Activated CD4-positive, alpha-beta T cell treated with anti-CD3 and anti-CD28 coated beads for 48 hours (primary cell): ENCODE data around the gene RNASEH2C.
"Not testable (repeated sequence)": the region's sequence is repeated elsewhere in the genome, so short reads cannot be mapped to it uniquely, and the experiment has no call there.

Experiments
- DNase-seq: peaks from one replicate; pipeline ENCODE4 v3.0.0-alpha.2; 2020

Gene RNASEH2C

DNA sequence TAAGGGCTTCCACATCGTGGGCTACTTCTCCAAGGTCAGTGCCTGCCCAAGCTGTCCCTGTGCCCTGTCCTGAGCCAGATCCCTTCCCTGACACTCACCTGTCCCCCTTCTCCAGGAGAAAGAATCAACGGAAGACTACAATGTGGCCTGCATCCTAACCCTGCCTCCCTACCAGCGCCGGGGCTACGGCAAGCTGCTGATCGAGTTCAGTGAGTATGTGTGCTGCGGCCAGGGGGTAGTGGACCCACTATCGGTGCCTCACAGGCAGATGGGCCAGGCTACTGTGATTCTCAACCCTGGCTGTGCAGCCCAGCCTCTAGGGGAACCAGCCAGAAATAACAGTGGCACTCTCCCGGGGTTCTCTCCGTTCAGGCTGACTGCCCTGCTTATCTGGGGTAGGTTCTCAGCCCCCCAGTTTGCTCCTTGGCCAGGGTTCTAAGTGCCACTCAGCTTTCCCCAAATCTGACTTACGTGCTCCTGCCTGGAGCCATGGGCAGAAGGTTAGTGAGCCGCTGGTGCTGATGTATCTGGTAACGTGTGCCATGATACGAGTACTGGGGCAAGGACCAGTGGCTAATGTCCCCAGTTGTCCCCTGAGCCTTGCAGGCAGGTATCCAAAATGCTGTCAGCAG lies 3.7 kb downstream of the RNASEH2C start:
- no peak for DNase-seq

DNA sequence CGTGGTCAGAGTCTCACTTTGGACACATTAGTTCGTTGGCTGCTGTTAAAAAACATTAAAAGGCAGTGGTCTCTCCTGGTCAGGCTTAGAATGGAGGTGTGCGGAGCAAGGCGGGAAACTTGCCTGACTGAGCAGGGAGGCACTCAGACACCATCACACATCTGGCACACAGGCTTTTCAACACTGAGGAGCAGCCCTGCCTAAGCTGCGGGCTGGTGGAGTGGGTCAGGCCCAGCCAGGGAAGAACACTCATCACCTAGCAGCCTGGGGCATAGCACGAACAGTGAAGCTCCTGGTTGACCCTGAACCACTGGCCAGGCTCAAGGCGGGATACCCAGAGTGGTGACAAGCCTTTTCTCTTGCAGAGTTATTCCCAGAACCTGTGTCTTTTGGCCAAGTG lies 4.3 kb downstream of the RNASEH2C start:
- DNase-seq, result no peak

DNA sequence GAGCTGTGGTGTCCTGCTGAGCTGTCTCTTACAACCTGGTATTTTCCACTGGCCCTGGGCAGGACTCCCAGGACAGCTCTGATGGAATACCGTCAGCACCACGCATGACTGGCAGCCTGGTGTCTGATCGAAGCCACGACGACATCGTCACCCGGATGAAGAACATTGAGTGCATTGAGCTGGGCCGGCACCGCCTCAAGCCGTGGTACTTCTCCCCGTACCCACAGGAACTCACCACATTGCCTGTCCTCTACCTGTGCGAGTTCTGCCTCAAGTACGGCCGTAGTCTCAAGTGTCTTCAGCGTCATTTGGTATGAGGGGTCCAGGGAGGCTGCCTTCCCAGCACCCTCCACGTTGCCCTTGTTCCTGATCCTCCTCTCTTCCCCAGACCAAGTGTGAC lies 6.2 kb downstream of the RNASEH2C start:
- DNase-seq, result no peak

DNA sequence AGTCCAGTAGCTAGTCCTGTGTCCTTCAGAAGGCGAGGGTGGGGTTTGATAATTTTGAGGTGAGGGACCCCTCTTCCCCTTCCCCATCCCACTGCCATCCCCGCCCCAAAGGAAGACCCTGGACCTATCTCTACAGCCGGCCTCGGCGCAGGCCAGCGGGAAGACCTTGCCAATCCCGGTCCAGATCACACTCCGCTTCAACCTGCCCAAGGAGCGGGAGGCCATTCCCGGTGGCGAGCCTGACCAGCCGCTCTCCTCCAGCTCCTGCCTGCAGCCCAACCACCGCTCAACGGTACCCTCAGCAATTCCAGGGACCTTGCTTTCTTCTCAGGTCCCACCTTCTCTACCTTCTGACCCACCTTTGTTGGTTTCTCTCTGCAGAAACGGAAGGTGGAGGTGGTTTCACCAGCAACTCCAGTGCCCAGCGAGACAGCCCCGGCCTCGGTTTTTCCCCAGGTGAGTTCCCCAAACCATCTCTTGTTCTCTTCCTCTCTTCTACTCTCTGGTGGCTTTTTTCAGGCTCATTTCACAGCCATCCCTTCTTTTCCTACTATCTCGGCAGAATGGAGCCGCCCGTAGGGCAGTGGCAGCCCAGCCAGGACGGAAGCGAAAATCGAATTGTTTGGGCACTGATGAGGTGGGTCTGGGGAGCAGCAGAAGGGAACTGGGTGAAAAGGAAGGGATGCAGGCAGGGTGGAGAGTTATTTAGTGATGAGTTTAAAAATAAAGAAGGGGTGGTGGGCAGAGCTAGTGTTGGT lies 7.2 kb downstream of the RNASEH2C start:
- DNase-seq, result no peak

DNA sequence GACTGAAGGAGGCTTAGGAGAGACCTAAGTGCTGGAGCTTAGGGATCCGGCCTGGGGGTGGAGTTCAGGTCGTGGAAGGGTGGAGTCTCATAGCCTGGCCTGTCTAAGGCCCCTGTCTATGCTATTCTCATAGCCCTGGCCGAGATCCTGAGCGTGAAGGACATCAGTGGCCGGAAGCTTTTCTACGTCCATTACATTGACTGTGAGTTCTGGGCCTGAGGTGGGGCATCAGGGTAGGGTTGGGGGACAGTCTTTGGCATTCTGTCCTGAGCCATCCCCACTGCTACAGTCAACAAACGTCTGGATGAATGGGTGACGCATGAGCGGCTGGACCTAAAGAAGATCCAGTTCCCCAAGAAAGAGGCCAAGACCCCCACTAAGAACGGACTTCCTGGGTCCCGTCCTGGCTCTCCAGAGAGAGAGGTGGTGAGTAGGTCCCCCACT lies 7.9 kb downstream of the RNASEH2C start:
- DNase-seq, result no peak

DNA sequence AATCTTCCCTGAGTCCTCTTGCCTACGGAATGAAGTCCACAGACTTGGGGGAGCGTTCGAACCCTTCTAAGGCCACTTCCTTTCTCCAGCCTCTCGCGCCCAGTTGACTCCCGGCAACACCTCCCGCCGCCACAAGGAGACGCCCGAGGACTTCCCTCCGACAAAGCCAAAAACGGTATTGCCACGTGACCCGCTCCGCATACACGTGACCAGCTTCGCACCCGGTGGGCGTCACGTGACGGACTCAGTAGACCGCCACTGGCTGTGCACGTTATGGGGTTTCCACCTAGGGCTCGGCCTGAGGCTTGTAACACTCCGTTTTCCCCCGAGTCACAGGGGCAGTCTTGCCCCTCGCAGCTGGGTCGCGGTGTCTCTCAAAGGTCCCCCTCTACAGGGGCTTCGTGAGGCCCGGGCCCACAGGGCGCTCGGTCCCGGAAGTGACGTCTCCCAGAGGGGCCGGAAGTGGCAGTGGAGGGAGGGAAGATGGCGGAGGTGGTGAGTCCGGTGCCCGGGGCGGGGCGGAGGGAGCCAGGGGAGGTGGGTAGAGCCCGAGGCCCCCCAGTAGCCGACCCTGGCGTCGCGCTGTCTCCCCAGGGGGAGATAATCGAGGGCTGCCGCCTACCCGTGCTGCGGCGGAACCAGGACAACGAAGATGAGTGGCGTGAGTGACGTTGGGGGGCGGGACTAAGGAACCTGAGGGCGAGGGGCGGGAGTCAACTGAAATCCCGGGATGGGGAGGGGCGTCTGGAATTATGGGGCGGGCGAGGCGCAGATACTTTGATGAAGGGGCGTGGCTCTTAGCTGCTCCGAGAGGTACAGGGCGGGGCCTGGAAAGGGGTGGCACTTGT lies 8.6 kb downstream of the RNASEH2C start, which contains the start of gene KAT5:
Gene KAT5 (plus strand): TSS at position 468 of the 848 bp plus-strand sequence. CDS start 16 bp downstream, at position 484.
- peak; percentile 99 for DNase-seq

DNA sequence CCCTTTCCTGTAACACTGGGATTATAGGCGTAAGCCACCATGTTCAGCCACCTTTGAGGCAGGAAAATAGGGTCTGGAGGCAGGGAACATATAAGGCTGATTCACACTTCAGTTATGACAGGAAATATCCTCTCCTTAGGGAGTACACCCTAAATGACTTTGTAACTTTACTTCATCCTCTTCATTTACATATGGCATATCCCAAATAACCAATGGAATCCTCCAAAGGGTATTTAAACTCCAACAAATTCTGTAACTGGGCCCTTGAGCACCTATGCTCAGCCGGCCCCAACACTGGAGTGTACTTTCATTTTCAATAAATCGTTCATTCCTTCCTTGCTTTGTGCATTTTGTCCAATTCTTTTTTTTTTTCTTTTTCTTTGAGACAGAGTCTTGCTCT lies 10.2 kb downstream of the RNASEH2C start:
- no peak for DNase-seq

DNA sequence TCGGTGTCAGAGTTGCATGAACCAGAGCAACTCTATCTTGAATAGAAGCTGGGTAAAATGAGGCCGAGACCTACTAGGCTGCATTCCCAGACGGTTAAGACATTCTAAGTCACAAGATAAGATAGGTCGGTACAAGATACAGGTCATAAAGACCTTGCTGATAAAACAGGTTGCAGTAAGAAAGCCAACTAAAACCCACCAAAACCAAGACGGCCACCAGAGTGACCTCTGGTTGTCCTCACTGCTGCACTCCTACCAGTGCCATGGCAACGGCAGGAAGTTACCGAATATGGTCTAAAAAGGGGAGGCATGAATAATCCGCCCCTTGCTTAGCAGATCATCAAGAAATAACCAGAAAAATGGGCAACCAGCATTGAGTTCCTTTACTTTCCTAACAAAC lies 10.9 kb downstream of the RNASEH2C start:
- DNase-seq, result no peak

DNA sequence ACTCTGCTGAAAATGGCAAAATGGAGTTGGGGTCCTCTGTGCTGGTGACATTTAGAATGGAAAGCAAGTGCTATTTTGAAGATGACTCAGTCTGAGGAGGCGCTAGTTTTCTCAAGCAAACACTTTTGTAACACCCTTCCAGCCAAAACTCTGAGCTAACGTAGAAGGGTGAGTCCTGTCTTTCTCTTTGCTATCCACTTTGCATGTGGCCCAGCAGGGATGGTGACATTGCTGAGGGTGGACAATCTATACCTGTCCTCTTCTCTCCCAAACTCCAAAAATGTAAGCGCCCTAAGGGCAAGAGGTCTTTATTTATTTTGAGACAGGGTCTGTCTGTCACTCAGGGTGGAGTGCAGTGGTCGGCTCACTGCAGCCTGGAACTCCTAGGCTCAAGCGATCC lies 12.1 kb downstream of the RNASEH2C start:
- no peak for DNase-seq

DNA sequence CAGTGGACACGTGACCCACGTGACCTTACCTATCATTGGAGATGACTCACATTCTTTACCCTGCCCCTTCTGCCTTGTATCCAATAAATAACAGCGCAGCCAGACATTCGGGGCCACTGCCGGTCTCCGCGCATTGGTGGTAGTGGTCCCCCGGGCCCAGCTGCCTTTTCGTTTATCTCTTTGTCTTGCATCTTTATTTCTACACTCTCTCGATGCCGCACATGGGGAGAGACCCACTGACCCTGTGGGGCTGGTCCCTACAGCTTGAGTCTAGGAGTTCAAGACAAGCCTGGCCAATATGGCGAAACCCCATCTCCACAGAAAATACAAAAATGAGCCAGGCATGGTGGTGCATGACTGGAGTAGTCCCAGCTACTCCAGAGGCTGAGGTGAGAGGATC lies 13.6 kb downstream of the RNASEH2C start:
- not testable (repeated sequence) for DNase-seq

DNA sequence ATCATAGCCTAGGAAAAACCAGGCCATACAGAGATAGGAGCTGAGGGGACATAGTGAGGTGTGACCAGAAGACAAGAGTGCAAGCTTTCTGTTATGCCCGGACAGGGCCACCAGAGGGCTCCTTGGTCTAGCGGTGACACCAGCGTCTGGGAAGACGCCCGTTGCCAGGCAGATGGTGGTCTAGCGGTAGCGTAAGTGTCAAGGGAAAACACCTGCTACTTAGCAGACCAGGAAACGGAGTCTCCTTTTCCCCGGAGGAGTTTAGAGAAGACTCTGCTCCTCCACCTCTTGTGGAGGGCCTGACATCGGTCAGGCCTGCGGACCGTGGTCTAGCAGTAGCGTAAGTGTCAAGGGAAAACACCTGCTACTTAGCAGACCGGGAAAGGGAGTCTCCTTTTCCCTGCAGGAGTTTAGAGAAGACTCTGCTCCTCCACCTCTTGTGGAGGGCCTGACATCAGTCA lies 14.3 kb downstream of the RNASEH2C start:
- DNase-seq, result peak; percentile 88

DNA sequence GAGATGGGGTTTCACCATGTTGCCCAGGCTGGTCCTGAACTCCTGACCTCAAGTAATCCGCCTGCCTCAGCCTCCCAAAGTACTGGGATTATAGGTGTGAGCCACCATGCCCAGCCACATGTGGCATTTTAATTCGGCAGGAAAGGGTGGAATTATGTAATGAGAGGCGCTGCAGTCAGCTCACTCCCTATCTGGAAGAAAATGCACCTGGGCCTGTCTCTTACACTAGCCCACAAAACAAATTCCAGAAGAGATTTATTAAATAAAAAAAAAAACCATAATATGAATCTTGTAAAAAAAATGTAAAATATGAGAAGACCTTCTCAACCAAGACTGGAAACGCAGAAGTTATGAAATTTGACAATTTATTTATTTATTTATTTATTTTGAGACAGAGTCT lies 16.8 kb downstream of the RNASEH2C start:
- no peak for DNase-seq

DNA sequence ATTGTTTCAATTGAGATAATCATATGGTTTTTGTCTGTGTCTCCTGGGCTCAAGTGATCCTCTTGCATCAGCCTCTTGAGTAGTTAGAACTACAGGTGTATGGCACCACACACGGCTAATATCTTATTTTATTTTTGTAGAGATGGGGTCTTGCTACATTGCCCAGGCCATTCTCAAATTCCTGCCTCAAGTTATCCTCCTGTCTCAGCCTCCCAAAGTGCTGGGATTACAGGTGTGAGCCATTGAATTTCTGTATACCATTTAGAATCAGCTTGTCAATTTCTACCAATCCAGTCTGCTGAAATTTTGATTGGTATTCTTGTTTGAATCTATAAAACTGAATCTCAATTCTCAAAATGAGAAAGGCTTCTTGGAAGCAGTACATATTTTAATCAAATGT lies 18.9 kb downstream of the RNASEH2C start:
- no peak for DNase-seq

DNA sequence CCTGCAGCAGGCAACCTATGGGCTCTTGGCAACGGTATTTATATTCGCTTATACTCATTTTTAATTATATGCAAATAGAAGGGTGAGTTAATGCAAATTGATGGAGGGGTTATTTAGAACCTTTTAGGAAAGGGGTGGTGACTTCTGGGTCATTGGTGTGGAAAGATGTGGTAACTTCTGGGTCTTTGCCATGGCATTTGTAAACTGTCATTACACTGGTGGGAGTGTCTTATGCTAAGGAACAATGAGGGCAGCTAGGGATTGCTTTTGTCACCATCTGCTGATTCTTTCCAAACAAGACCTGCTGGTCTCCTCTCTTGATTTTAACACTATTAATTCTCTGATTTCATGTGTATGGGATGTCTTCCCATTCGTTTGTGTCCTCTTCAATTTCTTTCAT lies 20.2 kb downstream of the RNASEH2C start:
- no peak for DNase-seq

DNA sequence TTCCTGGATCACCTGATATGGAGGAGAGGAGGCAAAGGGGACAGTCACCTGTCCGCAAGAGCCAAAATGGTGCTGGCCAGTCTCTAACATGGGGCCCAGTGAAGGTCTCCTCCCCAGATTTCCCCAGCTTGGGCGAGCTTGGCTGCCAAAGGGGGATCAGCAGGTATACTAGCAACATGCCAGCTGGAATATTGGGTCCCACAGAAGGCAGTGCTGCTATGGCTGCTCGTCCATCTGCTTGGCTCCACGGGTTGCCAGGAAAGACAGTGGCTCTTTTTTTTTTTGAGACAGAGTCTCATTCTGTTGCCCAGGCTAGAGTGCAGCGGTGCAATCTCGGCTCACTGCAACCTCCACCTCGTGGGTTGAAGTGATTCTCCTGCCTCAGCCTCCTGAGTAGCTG lies 21.3 kb downstream of the RNASEH2C start:
- no peak for DNase-seq

DNA sequence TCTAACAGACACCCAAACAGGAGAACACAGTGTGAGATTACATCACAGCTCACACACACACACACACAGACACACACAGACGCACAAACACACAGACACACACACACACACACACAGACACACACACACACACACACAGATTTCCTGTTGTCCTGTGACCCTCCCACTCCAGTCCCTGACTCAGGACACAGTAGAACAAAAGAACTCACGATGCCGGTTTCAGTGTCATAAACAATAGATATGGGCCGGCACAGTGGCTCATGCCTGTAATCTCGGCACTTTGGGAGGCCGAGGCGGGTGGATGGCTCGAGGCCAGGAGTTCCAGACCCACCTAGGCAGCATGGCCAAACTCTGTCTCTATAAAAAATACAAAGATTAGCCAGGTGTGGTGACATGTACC lies 22.4 kb downstream of the RNASEH2C start:
- no peak for DNase-seq

DNA sequence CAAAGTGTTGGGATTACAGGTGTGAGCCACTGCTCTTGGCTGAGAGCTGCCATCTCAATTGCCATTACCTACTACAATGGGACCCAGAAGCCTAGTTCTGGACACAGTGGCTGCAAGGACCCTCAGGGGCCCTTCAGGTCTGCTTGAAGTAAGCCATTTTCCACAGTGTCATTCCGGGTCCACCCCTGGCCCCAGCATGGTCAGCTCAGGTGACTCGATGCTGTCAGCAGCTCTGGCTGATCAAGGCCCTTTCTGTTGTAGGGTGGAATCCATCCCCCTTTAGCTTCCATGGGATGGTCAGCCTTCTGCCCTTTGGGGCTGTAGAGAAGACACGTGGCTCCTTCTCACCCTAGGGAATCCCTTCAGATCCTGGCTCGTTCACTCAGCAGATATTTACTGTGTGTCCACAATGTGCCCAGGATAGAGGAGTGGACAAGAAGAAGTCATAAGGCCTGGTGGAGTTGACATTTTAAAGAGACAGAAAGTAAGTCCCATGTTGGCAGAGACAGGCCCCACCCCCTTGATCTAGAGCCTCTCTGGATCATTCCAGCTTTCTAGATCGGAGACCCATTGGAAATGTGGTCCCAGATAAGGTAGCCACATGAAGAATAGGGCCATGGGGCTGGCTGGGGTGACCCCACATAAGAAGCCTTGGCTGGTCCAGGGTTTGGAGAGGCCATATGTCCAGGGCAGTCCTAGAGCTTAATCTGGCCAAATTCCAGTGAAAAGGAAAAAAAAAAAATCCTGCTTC lies 23.6 kb downstream of the RNASEH2C start:
- no peak for DNase-seq

DNA sequence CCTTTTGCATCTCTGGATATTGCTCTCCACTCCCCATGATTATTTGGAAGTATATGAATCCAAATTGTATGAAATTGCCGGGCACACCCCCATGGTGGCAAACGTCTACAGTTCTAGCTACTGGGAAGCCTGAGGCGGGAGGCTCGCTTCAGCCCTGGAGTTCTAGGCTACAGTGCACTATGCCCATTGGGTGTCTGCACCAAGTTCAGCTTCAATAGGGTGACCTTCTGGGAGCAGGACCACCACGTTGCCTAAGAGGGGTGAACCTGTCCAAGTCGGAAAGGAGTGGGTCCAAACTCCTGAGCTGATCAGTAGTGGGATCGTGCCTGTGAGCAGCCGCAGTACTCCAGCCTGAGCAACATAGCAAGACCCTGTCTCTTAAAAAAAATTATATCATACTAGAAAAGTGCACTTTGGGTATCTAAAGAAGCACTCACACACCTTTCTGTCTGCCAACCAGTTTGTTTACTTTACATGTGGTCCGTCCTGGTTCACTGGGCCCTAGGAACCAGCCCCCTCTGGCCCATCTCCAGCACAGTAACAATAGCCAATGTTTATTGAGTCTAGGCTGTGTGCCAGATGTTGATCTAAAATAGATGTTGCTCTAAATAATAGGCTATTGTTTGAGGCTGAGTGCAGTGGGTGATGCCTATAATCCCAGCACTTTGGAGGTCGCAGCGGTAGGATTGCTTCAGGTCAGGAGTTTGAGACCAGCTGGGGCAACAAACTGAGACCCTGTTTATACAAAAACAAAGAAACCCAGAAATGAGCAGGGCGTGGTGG lies 24.9 kb downstream of the RNASEH2C start:
- DNase-seq, result no peak

DNA sequence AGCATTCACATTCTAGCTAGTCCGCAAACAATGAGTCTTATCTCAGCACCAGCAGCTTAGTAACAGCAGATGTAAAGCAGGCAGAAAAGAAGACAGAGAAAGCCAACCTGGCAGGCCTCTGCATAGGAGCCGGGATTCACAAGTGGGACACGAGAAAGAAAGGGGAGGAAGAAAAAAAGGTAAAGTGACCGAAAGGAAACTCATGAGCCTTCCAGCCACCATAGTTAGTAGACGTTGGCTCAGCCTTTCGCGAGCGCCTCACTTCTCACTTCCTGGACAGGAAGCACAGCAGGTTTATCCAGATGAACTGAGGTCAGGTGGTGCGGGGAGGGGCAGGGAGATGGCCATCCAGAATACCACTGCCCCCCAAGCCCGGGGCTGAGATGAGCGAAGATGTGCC lies 28.2 kb downstream of the RNASEH2C start:
- no peak for DNase-seq

DNA sequence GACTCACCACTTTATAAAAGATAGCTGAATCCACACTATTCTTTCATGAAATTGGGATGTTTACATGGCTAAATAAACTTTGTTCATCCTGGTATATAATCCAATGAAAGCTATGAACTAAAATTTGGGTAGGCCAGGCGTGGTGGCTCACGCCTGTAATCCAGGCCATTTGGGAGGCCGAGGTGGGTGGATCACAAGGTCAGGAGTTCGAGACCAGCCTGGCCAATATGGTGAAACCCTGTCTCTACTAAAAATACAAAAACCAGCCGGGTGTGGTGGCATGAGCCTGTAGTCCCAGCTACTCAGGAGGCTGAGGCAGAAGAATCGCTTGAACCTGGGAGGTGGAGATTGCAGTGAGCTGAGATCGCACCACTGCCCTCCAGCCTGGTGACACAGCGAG lies 28.8 kb downstream of the RNASEH2C start:
- DNase-seq, result not testable (repeated sequence)

DNA sequence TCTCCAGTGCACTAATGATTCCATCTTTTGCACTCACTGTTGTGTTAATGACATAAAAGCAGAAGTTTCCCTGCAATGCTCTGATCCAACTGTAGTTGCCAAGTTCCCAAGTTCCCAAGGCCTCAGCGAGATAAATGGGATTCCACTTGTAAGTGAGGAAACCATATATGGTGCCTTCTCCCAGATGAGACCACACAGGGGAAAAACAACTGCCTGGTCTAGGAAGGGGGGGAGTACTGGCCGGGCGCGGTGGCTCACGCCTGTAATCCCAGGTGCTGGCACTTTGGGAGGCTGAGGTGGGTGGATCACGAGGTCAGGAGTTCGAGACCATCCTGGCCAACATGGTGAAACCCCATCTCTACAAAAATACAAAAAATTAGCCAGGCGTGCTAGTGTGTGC lies 34.6 kb downstream of the RNASEH2C start:
- DNase-seq, result no peak

DNA sequence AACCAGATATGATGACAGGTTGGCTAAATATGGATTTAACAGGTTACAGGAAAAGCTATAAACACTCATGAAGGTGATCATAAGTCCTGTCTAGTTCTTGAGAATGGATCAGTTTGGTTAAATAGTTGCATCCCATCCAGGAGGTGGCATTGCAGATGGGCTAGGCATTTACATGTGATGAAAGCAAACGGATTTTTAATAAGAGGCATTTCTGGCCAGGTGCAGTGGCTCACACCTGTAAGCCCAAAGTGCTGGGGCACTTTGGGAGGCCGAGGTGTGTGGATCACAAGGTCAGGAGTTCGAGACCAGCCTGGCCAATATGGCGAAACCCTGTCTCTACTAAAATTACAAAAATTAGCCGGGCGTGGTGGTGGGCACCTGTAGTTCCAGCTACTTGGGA lies 37.1 kb downstream of the RNASEH2C start:
- DNase-seq, result not testable (repeated sequence)
